SW480 (cell line): ENCODE results near the gene FH.
A peak's percentile ranks its signal among the peaks of the same experiment; 100 is the strongest.

ENCODE experiments used
- DNase-seq: peaks from one replicate; pipeline ENCODE4 v3.0.0-alpha.2; 2016; ENCODE audit warnings: low spot score

FH gene

GRCh38 chr1:241521718-241522117, 2.2 kb upstream of the FH start:
- no peak for DNase-seq

- no peak for DNase-seq
Measured at GRCh38 chr1:241520080-241520465, 518 bp upstream of the FH start.

GRCh38 chr1:241518476-241519307, 863 bp downstream of the FH start:
- DNase-seq, result peak; percentile 16

GRCh38 chr1:241513378-241513777, 6.2 kb downstream of the FH start:
- no peak for DNase-seq

- no peak for DNase-seq
Measured at GRCh38 chr1:241507189-241507863, 12.2 kb downstream of the FH start.

GRCh38 chr1:241503444-241503843, 16.1 kb downstream of the FH start:
- no peak for DNase-seq

- DNase-seq, result peak; percentile 18
Measured at GRCh38 chr1:241499910-241500309, 19.6 kb downstream of the FH start.

DNA sequence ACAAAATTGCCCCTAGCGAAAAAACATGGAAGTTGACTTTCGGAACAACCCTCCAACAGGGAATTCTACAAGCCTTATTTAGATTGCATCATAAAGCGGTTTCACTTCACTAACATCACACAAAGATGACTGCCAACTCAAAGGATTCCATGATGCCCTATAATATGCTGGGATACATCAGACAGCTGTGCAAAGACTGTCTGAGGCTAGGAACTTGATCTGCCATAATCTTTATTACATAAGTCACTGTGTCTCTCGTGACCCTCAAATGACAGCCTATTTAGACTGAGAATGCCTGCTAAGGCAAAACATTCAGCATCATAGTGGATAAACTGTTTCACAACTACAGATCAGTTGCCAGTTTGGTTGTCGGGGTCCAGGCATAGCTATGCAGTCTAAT, 23.8 kb downstream of the FH start:
- no peak for DNase-seq

DNA sequence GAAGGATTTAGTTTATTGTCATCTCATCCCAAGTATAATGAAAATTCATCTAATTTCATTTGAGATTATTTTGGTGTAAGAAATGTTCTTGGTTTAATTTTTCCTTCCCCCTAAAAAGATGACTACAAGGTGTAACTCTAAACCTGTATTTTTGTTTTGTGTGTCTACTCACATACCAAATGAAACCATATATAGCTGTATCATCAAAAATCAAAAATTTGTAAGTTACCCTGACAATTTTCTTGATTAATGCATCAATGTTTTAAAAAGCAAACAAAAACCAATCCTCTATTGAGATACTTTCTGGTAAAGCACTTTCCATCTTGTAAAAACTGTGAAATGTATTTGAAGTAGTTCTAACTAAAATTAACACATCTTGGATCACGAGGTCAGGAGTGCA, 30.8 kb downstream of the FH start:
- no peak for DNase-seq

DNA sequence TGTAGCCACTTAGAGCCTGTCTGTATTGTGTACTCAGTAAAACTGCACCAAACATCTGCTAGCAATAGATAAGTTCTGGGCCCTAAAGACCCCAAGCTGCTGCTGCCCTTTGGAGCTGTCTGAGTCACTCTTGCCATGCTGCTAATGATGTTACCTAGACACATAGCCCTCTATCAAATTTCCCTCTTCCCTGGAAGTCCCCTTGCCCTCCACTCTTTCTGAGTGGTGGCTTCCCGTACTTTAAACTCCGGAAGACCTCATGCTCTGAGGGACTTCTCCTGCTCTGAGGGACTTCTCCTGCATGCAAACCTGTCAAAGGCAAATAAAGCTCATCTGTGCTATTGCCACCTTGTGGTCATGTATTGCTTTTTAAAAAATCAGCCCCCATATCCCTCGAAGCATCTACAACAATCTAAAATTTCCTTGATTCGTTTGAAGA, 34.0 kb downstream of the FH start:
- DNase-seq, result peak; percentile 34

DNA sequence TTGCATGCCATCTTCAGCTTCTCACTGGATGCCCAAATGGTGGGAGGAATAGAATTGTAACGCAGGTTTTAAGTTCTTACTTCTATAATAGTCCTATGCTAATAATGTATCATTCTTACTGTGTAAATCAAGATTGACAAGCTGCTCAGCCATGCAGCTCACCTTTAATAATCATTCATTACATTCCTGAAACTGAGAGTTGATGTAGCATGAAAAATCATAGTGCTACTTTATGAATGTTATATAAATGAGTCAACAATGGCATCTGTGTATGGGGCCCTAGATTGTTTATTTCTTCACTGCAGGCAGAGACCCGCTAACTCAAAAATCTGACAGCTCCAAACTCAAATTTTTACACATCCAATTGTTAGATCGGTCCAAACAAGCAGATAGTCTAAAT, 34.4 kb downstream of the FH start:
- DNase-seq, result no peak

- DNase-seq, result peak; percentile 49
Measured at GRCh38 chr1:241482761-241483250, 36.7 kb downstream of the FH start.

- no peak for DNase-seq
Measured at GRCh38 chr1:241479294-241479693, 40.3 kb downstream of the FH start.

DNA sequence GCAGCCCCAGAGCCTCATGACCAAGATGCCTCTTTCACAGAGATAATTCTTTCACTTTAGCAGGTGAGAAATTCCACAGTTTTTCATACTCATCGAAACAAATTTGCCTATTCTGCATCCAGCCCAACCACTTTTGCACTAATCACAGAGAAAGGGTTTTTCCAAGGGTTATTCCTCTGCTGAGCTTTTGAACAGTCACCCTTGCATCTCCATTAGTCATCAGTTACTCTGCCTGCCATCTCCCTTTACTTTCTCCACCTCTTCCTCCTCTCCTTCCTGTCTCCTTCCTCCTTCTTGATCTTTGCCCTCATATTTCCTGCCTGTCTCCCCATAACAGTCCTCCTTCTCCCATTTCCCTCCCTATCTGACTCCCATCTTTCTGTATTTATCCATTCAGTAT, 43.9 kb downstream of the FH start:
- DNase-seq, result no peak

- no peak for DNase-seq
Measured at GRCh38 chr1:241473026-241473425, 46.5 kb downstream of the FH start.

DNA sequence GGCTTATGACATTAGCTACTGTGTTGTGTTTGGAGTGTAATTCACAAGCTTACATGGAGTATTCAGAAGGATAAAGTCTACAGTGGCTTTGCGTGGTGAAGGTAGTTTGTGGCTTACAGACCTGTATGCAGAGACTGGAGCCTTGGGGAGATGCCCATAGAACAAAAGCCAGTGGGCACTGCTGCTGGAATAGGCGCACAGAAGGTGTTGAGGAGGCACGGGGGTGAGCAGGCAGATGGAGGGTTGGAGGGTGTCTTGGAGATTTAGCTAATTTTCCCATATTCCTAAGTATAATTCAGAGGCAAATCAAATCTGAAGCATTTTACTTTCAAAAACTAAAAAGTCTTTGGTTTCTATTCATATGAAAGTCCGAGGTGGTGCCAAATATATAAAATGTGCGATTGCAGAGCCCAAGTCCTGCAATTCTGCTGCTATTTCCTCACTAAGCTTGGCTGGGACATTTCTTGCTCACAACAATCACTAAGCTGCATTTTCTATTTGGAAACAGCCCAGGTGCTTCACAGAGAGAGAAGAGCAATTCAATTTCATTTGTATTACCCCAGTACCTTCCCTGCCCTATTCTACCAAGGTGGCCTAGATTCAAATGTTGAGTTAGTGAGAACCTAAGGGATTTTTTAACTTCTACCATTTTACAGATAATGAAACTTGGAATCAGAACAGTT, 48.5 kb downstream of the FH start:
- DNase-seq, result no peak

DNA sequence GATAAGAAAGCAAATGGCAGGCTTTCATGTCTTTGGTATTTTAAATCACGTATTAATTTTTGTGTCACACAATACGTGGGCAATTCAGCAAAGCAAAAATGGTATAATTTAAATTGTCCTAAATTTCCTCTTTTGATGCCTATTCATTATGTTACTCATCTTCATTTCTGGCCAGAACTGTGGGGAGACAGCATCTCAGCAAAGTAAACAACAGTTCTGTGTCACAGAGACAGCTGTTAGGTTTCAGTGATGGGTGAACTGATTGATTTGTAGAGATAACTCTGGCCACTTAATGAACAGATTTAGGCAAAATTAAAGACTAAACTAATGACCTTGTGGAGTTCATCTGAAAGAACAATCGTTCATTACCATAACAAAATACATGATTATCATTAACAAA, 49.2 kb downstream of the FH start:
- DNase-seq, result no peak

DNA sequence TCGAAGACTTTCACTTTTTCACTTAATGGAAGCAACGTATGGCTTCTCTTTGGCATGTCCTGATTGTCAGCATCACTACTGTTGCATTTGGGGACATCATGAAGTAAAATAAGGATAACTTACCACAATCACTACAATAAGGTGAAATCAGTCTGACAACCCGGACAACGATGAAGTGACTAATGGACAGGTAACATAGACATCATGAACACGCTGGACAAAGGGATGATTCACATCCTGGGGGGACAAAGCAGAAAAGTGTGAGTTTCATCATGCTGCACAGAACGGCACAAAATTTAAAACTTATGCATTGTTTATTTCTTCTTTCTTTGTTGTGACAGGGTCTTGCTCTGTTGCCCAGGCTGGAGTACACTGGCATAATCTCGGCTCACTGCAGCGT, 53.9 kb downstream of the FH start:
- DNase-seq, result no peak

GRCh38 chr1:241464985-241465384, 54.6 kb downstream of the FH start:
- DNase-seq, result no peak

DNA sequence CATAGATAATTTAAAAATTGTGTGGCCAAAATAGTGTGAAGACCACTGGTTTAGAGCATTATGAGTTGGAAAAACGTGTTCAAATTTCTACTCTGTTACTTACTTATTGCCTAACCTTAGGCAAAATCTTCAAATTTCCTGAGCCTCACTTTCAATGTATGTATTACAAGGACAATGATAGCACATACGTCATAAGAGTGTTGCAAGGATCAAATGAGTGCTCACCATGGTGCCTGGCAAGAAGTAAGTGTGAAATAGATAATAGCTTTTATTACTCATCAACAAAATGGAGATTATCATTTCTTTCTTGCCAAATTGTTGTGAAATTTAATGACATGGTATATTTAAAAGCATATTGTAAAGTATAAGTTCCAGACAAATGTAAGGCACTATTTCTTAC, 57.2 kb downstream of the FH start:
- no peak for DNase-seq

DNA sequence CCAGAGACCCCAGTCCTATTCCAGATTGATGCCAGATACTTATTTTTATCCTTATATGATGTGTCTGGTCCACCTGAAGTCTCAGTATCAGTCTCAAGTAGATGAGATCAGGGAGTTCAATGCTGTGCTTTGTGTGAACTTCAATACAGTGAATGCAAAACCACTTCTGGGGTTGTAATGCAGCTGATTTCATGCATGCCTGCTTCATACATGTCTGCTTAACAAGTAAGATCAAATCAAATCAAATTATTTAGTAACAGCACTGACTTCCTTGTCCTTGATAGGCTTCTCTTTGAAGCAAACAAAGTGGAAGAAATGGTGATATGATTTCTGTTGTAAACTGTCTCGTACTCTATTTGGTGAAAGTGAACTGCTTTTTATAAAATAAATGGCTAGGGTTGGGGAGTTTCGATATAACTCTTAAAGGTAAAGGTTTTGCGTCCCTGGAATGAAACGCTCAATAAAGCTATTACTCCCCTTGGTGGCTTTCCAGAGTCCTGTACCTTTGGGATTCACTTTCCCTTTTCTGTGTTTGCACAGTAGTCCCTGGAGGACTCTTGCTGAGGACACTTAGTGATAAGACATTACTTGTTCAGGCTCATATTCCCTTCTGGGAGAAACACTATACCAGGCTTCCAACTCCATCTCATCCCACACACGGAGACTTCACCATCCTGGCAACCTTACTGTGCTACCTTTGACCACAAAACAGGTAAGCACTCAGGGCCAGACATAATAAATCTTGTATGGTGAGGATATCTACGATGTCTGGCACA, 59.3 kb downstream of the FH start:
- no peak for DNase-seq

- DNase-seq, result no peak
Measured at GRCh38 chr1:241459186-241459802, 60.3 kb downstream of the FH start.
